AG04449 (cell line): ENCODE results near the gene KISS1R.
"Not testable (repeated sequence)": the region's sequence is repeated elsewhere in the genome, so short reads cannot be mapped to it uniquely, and the experiment has no call there.

Source experiments
- CTCF ChIA-PET: fragments of 350-600 bp; formaldehyde crosslinking; extraction: SDS; loops from one replicate; lab custom pipeline; 2021; ENCODE audit warnings: antibody characterized with exemption; lab: Yijun Ruan, JAX
- POLR2A ChIA-PET: fragments of 400-600, 350-600 bp; formaldehyde crosslinking; extraction: SDS; loops from one replicate; lab custom pipeline; 2020; ENCODE audit warnings: antibody characterized with exemption, inconsistent platforms; lab: Yijun Ruan, JAX
- DNase-seq: peaks from one replicate; pipeline ENCODE4 v3.0.0-alpha.2; 2010; ENCODE audit warnings: low read depth, low spot score
- H3K4me3 ChIP-seq: 2 replicates; pipeline ENCODE4 v1.5.1; 2011; ENCODE audit warnings: low read depth, mild to moderate bottlenecking, control low read depth, low read length
- CTCF ChIP-seq: IDR thresholded peaks from one replicate; pipeline ENCODE4 v1.5.1; 2011; ENCODE audit warnings: mild to moderate bottlenecking, moderate library complexity, low read length, control low read depth, inconsistent platforms; ENCODE audit not compliant: insufficient read depth; ENCODE audit errors: missing control alignments

KISS1R gene

DNA sequence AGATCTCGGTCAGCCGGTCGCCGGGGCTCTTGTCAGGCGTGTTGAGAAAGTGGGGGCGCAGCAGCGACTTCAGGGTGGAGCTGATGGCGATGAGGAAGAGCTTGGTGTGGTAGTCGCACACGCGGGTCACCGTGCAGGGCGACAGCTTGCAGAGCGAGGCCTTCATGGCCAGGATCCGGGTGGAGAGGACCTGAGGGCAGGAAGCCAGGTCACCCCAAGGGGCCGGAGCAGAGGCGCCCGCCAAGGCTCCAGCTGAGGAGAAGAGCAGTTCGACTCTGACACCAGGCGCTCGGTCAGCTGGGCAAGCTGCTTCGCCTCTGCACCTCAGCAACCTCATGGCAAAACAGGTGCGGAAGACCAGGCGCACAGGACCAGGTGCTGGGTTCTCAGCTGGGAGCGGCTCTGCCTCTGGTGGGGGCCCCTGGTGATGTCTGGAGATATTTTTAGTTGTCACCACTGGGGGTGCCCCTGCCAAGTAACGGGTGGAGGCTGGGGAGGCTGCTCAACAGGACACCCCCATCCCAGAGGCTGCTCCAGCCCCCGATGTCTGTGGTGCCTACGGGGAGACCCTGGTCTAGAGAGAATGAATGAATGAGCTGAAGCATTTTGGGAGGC is 41.8 kb upstream of the KISS1R start:
- no peak overlapping the region for H3K4me3 ChIP-seq
- no peak for TF ChIP-seq CTCF
- POLR2A ChIA-PET: no interaction called here
- CTCF ChIA-PET: interaction anchor here (0.9 to 1.7 kb wide), 2 partner anchors 19 to 107 kb away, joined by 3 to 7 read pairs; no protein-coding TSS in a partner anchor
- DNase-seq: no peak

DNA sequence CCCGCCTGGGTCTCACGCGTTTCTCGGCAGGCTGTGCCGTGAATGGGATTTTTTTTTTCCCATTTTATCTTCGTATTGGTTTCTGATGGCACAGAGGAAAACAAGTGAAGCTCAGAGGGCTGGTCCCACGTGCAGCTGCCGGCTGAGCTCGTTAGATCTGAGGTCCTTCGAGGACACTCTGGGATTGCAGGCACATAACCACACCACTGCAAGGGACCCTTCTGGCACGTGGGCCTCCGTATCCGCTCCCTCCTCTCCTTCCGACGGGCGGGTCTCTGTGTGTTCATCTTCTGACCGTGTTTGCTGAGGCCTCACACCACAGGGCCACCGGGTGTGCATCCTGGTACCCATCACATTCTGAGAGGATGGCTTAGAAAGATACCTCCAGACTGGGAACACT is 41.0 kb upstream of the KISS1R start:
- TF ChIP-seq CTCF: no peak
- ChIA-PET POLR2A (no interaction called here), CTCF (no interaction called here)
- DNase-seq: no peak
- no peak overlapping the region for H3K4me3 ChIP-seq

DNA sequence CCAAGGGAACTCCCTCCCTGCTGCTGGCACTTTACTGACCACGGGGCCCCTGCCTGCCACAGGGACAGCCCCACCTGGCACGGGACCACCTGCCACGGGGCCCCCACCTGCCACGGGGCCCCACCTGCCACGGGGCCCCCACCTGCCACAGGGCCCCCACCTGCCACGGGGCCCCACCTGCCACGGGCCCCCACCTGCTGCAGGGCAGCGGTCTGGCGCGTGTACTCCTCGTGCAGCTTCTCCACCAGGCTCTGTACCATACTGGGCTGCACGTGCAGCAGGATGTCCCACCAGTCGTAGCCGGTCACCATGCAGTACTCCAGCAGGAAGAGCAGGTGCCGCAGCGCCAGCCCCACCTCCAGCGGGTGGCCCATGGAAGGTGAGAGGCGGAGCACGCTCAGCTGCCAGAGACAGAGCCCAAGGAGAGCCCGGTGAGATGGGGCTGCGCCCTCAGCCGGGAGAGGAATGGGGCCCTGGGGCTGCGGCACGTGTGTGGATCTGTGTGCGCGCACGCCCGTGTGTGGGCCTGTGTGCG is 40.3 kb upstream of the KISS1R start:
- ChIA-PET POLR2A (no interaction called here), CTCF (no interaction called here)
- no peak for TF ChIP-seq CTCF
- no peak overlapping the region for H3K4me3 ChIP-seq
- no peak for DNase-seq

DNA sequence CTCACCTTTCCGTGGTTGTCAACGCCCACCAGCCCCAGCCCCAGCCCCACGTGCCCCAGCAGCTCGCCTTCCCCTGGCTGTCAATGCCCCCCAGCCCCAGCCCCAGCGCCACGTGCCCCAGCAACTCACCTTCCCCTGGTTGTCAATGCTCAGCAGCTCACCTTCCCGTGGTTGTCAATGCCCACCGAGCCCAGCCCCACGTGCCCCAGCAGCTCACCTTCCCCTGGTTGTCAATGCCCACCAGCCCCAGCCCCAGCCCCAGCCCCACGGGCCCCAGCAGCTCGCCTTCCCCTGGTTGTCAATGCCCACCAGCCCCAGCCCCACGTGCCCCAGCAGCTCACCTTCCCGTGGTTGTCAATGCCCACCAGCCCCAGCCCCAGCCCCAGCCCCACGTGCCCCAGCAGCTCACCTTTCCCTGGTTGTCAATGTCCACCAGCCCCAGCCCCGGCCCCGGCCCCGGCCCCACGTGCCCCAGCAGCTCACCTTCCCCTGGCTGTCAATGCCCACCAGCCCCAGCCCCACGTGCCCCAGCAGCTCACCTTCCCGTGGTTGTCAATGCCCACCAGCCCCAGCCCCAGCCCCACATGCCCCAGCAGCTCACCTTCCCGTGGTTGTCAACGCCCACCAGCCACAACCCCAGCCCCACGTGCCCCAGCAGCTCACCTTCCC is 39.0 kb upstream of the KISS1R start:
- DNase-seq, H3K4me3 ChIP-seq, CTCF ChIA-PET: not testable (repeated sequence)
- POLR2A ChIA-PET: interaction anchor here (1.2 kb wide), 1 partner anchor 15 kb away, joined by 7 read pairs; the partner anchor contains the start of genes MED16 and RNU6-9

- CTCF ChIA-PET: interaction anchor here (0.9 kb wide), 1 partner anchor 18 kb away, joined by 3 read pairs; no protein-coding TSS in a partner anchor
- H3K4me3 ChIP-seq, DNase-seq: not testable (repeated sequence)
- POLR2A ChIA-PET: interaction anchor here (0.6 to 1.2 kb wide), 3 partner anchors 13 to 106 kb away, joined by 3 to 7 read pairs (median 3); partner anchors contain the start of genes MED16, RNU6-9 and WDR18
Observed at GRCh38 chr19:878751-879561, 38.2 kb upstream of the KISS1R start.

GRCh38 chr19:879711-880438 is 37.3 kb upstream of the KISS1R start:
- CTCF ChIA-PET: interaction anchor here (0.9 kb wide), 1 partner anchor 17 kb away, joined by 3 read pairs; no protein-coding TSS in a partner anchor
- TF ChIP-seq CTCF: no peak
- H3K4me3 ChIP-seq: no peak overlapping the region
- POLR2A ChIA-PET: interaction anchor here (0.8 kb wide), 1 partner anchor 14 kb away, joined by 3 read pairs; no protein-coding TSS in a partner anchor
- DNase-seq: no peak
